COR-L47 (cell line): Measurements from ENCODE around the gene AGTRAP.
A peak's percentile ranks its signal among the peaks of the same experiment; 100 is the strongest.

Experiments
- DNase-seq: peaks from one replicate; lab custom pipeline; 2025; lab: John Stamatoyannopoulos, UW

Gene AGTRAP

GRCh38 chr1:11706292-11706691 lies 29.6 kb upstream of the AGTRAP start:
- no peak for DNase-seq

GRCh38 chr1:11707621-11708276 lies 28.2 kb upstream of the AGTRAP start:
- DNase-seq: peak; percentile 92

- no peak for DNase-seq
Measured at GRCh38 chr1:11708554-11709350, 27.2 kb upstream of the AGTRAP start.

GRCh38 chr1:11711490-11711889 lies 24.4 kb upstream of the AGTRAP start:
- DNase-seq: no peak

GRCh38 chr1:11712285-11712684 lies 23.7 kb upstream of the AGTRAP start:
- DNase-seq: no peak

- DNase-seq: no peak
Measured at GRCh38 chr1:11713095-11713494, 22.8 kb upstream of the AGTRAP start.

GRCh38 chr1:11714831-11715575 lies 20.9 kb upstream of the AGTRAP start:
- DNase-seq: no peak

- peak; percentile 67 for DNase-seq
Measured at GRCh38 chr1:11719313-11720032, 16.5 kb upstream of the AGTRAP start.

GRCh38 chr1:11720033-11720376 lies 15.9 kb upstream of the AGTRAP start:
- no peak for DNase-seq

GRCh38 chr1:11720525-11720924 lies 15.4 kb upstream of the AGTRAP start:
- no peak for DNase-seq

GRCh38 chr1:11721311-11721710 lies 14.6 kb upstream of the AGTRAP start:
- no peak for DNase-seq

- DNase-seq: no peak
Measured at GRCh38 chr1:11722538-11722937, 13.4 kb upstream of the AGTRAP start.

- peak; percentile 47 for DNase-seq
Measured at GRCh38 chr1:11725616-11726015, 10.3 kb upstream of the AGTRAP start.

GRCh38 chr1:11727119-11727518 lies 8.8 kb upstream of the AGTRAP start:
- DNase-seq: no peak

GRCh38 chr1:11728126-11728806 lies 7.7 kb upstream of the AGTRAP start:
- no peak for DNase-seq

GRCh38 chr1:11729155-11729497 lies 6.8 kb upstream of the AGTRAP start:
- DNase-seq: no peak

- DNase-seq: no peak
Measured at GRCh38 chr1:11729498-11730428, 6.2 kb upstream of the AGTRAP start.

GRCh38 chr1:11730429-11730891 lies 5.5 kb upstream of the AGTRAP start:
- DNase-seq: no peak

- no peak for DNase-seq
Measured at GRCh38 chr1:11731691-11732283, 4.1 kb upstream of the AGTRAP start.

GRCh38 chr1:11733306-11733705 lies 2.6 kb upstream of the AGTRAP start:
- DNase-seq: no peak
